Measurements from ENCODE around the gene DLGAP1.

- no peak for TF ChIP-seq EZH2 (IDR thresholded peaks at IDR 0.05)
- TF ChIP-seq CTCF (IDR thresholded peaks at IDR 0.05), result no peak
Observed at GRCh38 chr18:4357579-4357978, 97.5 kb downstream of the DLGAP1 start.
